ENCODE data around the gene SLC44A3. TPM values are rescaled to one million over a fixed set of nuclear protein-coding genes. Genes with fewer than 3 reads are reported as not detected.

The SLC44A3 gene
- 0.23 TPM in 1 of 2 replicates, not detected in the other for total RNA-seq (2014; rRNA removed; shearing (Covaris generic))

GRCh38 chr1:94819945-94820746 lies at the start of gene SLC44A3:
Gene SLC44A3, plus strand, starts transcription at chr1:94820357. Its CDS starts 95 bp downstream, at chr1:94820452.

GRCh38 chr1:94926915-94927404 lies 106.8 kb downstream of the SLC44A3 start, which contains the start of gene CNN3:
Gene CNN3, minus strand, starts transcription at chr1:94927110. Its CDS starts 216 bp downstream, at chr1:94926894.

Other genes with a start within 250 kb of the SLC44A3 start
- gene CNN3, start 106.8 kb downstream of the SLC44A3 start, total RNA-seq (2014; rRNA removed; shearing (Covaris generic)): 162 and 184 TPM in 2 replicates